HCT116 (cell line): ENCODE measurements around the gene STAC2. TPM values are rescaled to one million over a fixed set of nuclear protein-coding genes. Genes with fewer than 3 reads are reported as not detected.

Experiments used
- ATAC-seq: fragments of 200-7000 bp; cut with Tn5 transposase; 2 replicates; pipeline ENCODE4 v1.9.1; 2020; ENCODE audit warnings: mild to moderate bottlenecking, moderate library complexity
- BruUV-seq: library from RNA; stranded (reverse); fragments of 400-500 nt; replicated peaks from 2 replicates; lab custom pipeline; 2021; lab: Mats Ljungman, UMichigan
- CTCF ChIA-PET: fragments of 300-600 bp; sonication (Branson Sonifier 250); formaldehyde crosslinking; loops from one replicate; lab custom pipeline; 2021; ENCODE audit warnings: antibody characterized with exemption; lab: Charles Lee
- POLR2A ChIA-PET: fragments of 300-600, 350-600 bp; sonication (Branson Sonifier 250); formaldehyde crosslinking; loops from one replicate; lab custom pipeline; 2021; ENCODE audit warnings: antibody characterized with exemption; lab: Charles Lee
- RAD21 ChIA-PET, 2 experiments: fragments of 300-600 bp; sonication (Branson Sonifier 250); formaldehyde crosslinking; loops; one replicate each; lab custom pipeline; 2023; ENCODE audit warnings: low total read pairs in 2 of 2; ENCODE audit not compliant: uncharacterized antibody in 2 of 2, unreplicated experiment in 2 of 2, low non-redundant PET in 1 of 2; lab: Charles Lee
- DNase-seq: peaks from one replicate; pipeline ENCODE4 v3.0.0-alpha.2; 2010; ENCODE audit warnings: low read depth, low spot score
- H2AFZ ChIP-seq: fragments of 200-600 bp; shearing (Covaris generic), sonication (generic); 2 replicates; pipeline ENCODE4 v1.6.1; 2017; ENCODE audit warnings: low read depth, mixed run types, mixed read lengths, antibody characterized with exemption, low read length; ENCODE audit not compliant: poor library complexity, severe bottlenecking
- H3K27ac ChIP-seq: 2 replicates; pipeline ENCODE4 v1.5.1; 2012; ENCODE audit warnings: low read depth, low read length
- H3K27me3 ChIP-seq: fragments of 200-600 bp; sonication (generic); 2 replicates; pipeline ENCODE4 v1.6.1; 2016; ENCODE audit warnings: mixed run types, low read length, mixed read lengths; ENCODE audit not compliant: insufficient read depth
- H3K36me3 ChIP-seq, 2 experiments: fragments of 200-500 bp in 1 of 2; fragments of 200-600 bp in 1 of 2; sonication (Bioruptor generic) in 1 of 2; sonication (generic) in 1 of 2; 2 replicates each; pipeline versions ENCODE4 v1.5.1 to v1.6.1; 2014 to 2016; ENCODE audit warnings: low read length in 2 of 2, inconsistent platforms in 1 of 2, mixed read lengths in 1 of 2, mixed run types in 1 of 2; ENCODE audit not compliant: insufficient read depth in 2 of 2, control insufficient read depth in 1 of 2
- H3K4me1 ChIP-seq, 2 experiments: fragments of 200-600 bp in 1 of 2; sonication (generic) in 1 of 2; 2 replicates each; pipeline versions ENCODE4 v1.5.1 to v1.6.1; 2012 to 2017; ENCODE audit warnings: low read length in 2 of 2, inconsistent platforms in 1 of 2, mild to moderate bottlenecking in 1 of 2, mixed read lengths in 1 of 2, mixed run types in 1 of 2, moderate library complexity in 1 of 2; ENCODE audit not compliant: insufficient read depth in 2 of 2, control insufficient read depth in 1 of 2
- H3K4me2 ChIP-seq: fragments of 200-600 bp; sonication (generic); 2 replicates; pipeline ENCODE4 v1.6.1; 2017; ENCODE audit warnings: mixed run types, low read length, mixed read lengths
- H3K4me3 ChIP-seq, 2 experiments: fragments of 200-600 bp in 1 of 2; sonication (generic) in 1 of 2; replicated peaks in 1 of 2; 2 replicates each; pipeline ENCODE4 v1.5.1; 2011 to 2016; ENCODE audit warnings: low read length in 2 of 2, control low read depth in 1 of 2, low read depth in 1 of 2, mild to moderate bottlenecking in 1 of 2, mixed read lengths in 1 of 2, mixed run types in 1 of 2
- H3K79me2 ChIP-seq: fragments of 200-600 bp; sonication (generic); 2 replicates; pipeline ENCODE4 v1.6.1; 2017; ENCODE audit warnings: mild to moderate bottlenecking, mixed run types, low read length, moderate library complexity, mixed read lengths; ENCODE audit not compliant: insufficient read depth
- H3K9ac ChIP-seq: fragments of 200-600 bp; sonication (generic); 2 replicates; pipeline ENCODE4 v1.6.1; 2016; ENCODE audit warnings: low read length, mixed read lengths
- H3K9me2 ChIP-seq: fragments of 200-600 bp; sonication (generic), shearing (Covaris generic); 2 replicates; pipeline ENCODE4 v1.6.1; 2017; ENCODE audit warnings: mixed run types, mild to moderate bottlenecking, moderate library complexity; ENCODE audit not compliant: insufficient read depth
- H3K9me3 ChIP-seq, 2 experiments: fragments of 200-500 bp in 1 of 2; fragments of 200-600 bp in 1 of 2; sonication (Bioruptor generic) in 1 of 2; sonication (generic) in 1 of 2; 2 replicates each; pipeline ENCODE4 v1.6.1; 2014 to 2017; ENCODE audit warnings: low read length in 2 of 2, mixed read lengths in 2 of 2, inconsistent platforms in 1 of 2, low read depth in 1 of 2, mild to moderate bottlenecking in 1 of 2, mixed run types in 1 of 2, moderate library complexity in 1 of 2; ENCODE audit not compliant: control insufficient read depth in 1 of 2, insufficient read depth in 1 of 2
- H4K20me1 ChIP-seq: fragments of 200-600 bp; sonication (generic), shearing (Covaris generic); 2 replicates; pipeline ENCODE4 v1.6.1; 2017; ENCODE audit warnings: mixed run types, mild to moderate bottlenecking, moderate library complexity; ENCODE audit not compliant: insufficient read depth
- ATF3 ChIP-seq: IDR thresholded peaks from 2 replicates; pipeline ENCODE4 v1.6.1; 2012
- CBX3 ChIP-seq: IDR thresholded peaks from 2 replicates; pipeline ENCODE4 v1.6.1; 2012; ENCODE audit warnings: low read depth
- CEBPB ChIP-seq: IDR thresholded peaks from 2 replicates; pipeline ENCODE4 v1.6.1; 2012; ENCODE audit warnings: low read depth
- EGR1 ChIP-seq: IDR thresholded peaks from 2 replicates; pipeline ENCODE4 v1.6.1; 2012; ENCODE audit warnings: low read depth
- EZH2 ChIP-seq: fragments of 200-600 bp; sonication (generic); IDR thresholded peaks from 2 replicates; pipeline ENCODE4 v1.6.1; 2017; ENCODE audit warnings: antibody characterized with exemption, mixed run types
- JUND ChIP-seq: IDR thresholded peaks from 2 replicates; pipeline ENCODE4 v1.6.1; 2012
- POLR2AphosphoS5 ChIP-seq: IDR thresholded peaks from 2 replicates; pipeline ENCODE4 v1.6.1; 2011; ENCODE audit warnings: mild to moderate bottlenecking, low read depth, low read length, moderate library complexity
- RAD21 ChIP-seq: IDR thresholded peaks from 2 replicates; pipeline ENCODE4 v1.6.1; 2012; ENCODE audit warnings: low read depth, mild to moderate bottlenecking
- REST ChIP-seq: IDR thresholded peaks from 2 replicates; pipeline ENCODE4 v1.6.1; 2012; ENCODE audit warnings: low read depth
- SIN3A ChIP-seq: IDR thresholded peaks from 2 replicates; pipeline ENCODE4 v1.6.1; 2012; ENCODE audit warnings: low read depth
- SRF ChIP-seq: IDR thresholded peaks from 2 replicates; pipeline ENCODE4 v1.6.1; 2012; ENCODE audit warnings: low read depth
- TCF7L2 ChIP-seq: IDR thresholded peaks from 2 replicates; pipeline ENCODE4 v1.7.0; 2011; ENCODE audit warnings: borderline replicate concordance, inconsistent platforms; ENCODE audit not compliant: insufficient read depth, insufficient read length; ENCODE audit errors: extremely low read depth
- YY1 ChIP-seq: IDR thresholded peaks from 2 replicates; pipeline ENCODE4 v1.6.1; 2011; ENCODE audit warnings: low read length, low read depth, moderate library complexity, mild to moderate bottlenecking; ENCODE audit not compliant: insufficient replicate concordance; ENCODE audit errors: extremely low read depth
- ZBTB33 ChIP-seq: IDR thresholded peaks from 2 replicates; pipeline ENCODE4 v1.6.1; 2011; ENCODE audit warnings: mild to moderate bottlenecking, low read length, moderate library complexity; ENCODE audit not compliant: insufficient replicate concordance; ENCODE audit errors: extremely low read depth
- ZFX ChIP-seq: fragments of 450-650 bp; IDR thresholded peaks from 2 replicates; pipeline ENCODE4 v1.6.1; 2017
- ZNF274 ChIP-seq: fragments of 200-500 bp; sonication (Bioruptor generic); IDR thresholded peaks from 2 replicates; pipeline ENCODE4 v1.6.1; 2014; ENCODE audit warnings: mild to moderate bottlenecking, low read depth, low read length, inconsistent platforms
- intact Hi-C: fragments of 100-400 bp; cut with micrococcal nuclease; formaldehyde crosslinking; loops from 2 replicates; pipeline ENCODE4 v1.10.0; 2022
- total RNA-seq: library from RNA; stranded (reverse); gene quantifications from one replicate; pipeline ENCODE4 v1.2.1, GENCODE V29; 2021; ENCODE audit not compliant: unreplicated experiment

STAC2 gene
- total RNA-seq, 1 experiment from 2014 or later = not detected

GRCh38 chr17:39183720-39184119, 42.0 kb downstream of the STAC2 start (continued):
- TF ChIP-seq REST (no peak), SRF (no peak), EZH2 (no peak), RAD21 (no peak), ZFX (no peak), ZNF274 (no peak), ATF3 (no peak), EGR1 (no peak), YY1 (no peak), CBX3 (no peak)
- TF ChIP-seq, all 23 proteins: peak for 0

- no peak overlapping the region for H3K4me3 ChIP-seq
- no peaks in the 10 kb centered on the region for H3K9me2 ChIP-seq
- no peak overlapping the region for H2AFZ ChIP-seq
- no peak overlapping the region for H3K27ac ChIP-seq
- CTCF ChIA-PET = interaction anchor here (1.0 kb wide), 1 partner anchor 8 kb away, joined by 8 read pairs; no protein-coding TSS in a partner anchor
- no peak for DNase-seq
- H3K4me2 ChIP-seq = no peak overlapping the region
- no peak for ATAC-seq
- no peaks in the 10 kb centered on the region for H4K20me1 ChIP-seq
- intact Hi-C loops = no loop called here
- BruUV-seq = no TSS peak
- H3K36me3 ChIP-seq = peaks cover 12 to 29% of the 10 kb centered on the region in 2 experiments; a peak in 3 of 4 replicates
- H3K4me1 ChIP-seq = peaks cover 4 to 10% of the 10 kb centered on the region in 2 experiments; a peak in 3 of 4 replicates
- H3K9me3 ChIP-seq = no peaks in the 10 kb centered on the region
- no peaks in the 10 kb centered on the region for H3K79me2 ChIP-seq
- RAD21 ChIA-PET = no interaction called here
- POLR2A ChIA-PET = interaction anchor here (0.6 kb wide), 1 partner anchor 22 kb away, joined by 4 read pairs; no protein-coding TSS in a partner anchor
- H3K27me3 ChIP-seq = no peaks in the 10 kb centered on the region
- H3K9ac ChIP-seq = no peak overlapping the region
- TF ChIP-seq ATF3 = no peak
- TF ChIP-seq ZNF274 = no peak
- TF ChIP-seq CEBPB = no peak
- TF ChIP-seq REST = no peak
- no peak for TF ChIP-seq SIN3A
- TF ChIP-seq JUND = no peak
- no peak for TF ChIP-seq TCF7L2
- no peak for TF ChIP-seq ZBTB33
- no peak for TF ChIP-seq POLR2AphosphoS5
- no peak for TF ChIP-seq CBX3
These were observed 42.7 kb downstream of the STAC2 start for GRCh38 chr17:39183045-39183444.
